Measurements from ENCODE around the gene ARHGEF6.

Gene ARHGEF6

GRCh38 chrX:136747003-136747986, 33.4 kb downstream of the ARHGEF6 start:
- no peak for DNase-seq (ENCODE audit: low spot score)

- no peak for DNase-seq (ENCODE audit: low spot score)
Measured at GRCh38 chrX:136745215-136746173, 35.2 kb downstream of the ARHGEF6 start.

- no peak for DNase-seq (ENCODE audit: low spot score)
Measured at GRCh38 chrX:136742721-136743379, 37.9 kb downstream of the ARHGEF6 start.

- no peak for DNase-seq (ENCODE audit: low spot score)
Measured at GRCh38 chrX:136738049-136738729, 42.5 kb downstream of the ARHGEF6 start.

GRCh38 chrX:136736690-136737089, 44.0 kb downstream of the ARHGEF6 start:
- no peak for DNase-seq (ENCODE audit: low spot score)

DNA sequence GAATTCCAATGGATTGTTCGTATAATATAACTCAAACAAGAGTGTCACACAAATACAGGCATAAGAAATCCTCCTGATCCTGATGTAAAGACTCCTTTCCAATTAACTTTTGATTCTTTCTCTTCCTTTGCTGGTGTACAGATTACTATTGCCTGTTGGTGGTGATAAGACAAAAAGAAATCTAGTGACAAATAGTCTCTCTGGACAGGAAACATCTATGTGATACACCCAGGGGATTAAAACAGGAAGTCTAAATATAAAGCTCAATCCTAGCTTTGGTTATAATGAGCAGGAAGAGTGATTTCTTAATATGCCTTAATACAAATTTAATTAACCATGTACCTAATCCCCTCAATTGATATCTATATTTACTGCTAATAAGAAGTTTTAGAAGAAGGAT, 45.1 kb downstream of the ARHGEF6 start:
- no peak for DNase-seq (ENCODE audit: low spot score)

DNA sequence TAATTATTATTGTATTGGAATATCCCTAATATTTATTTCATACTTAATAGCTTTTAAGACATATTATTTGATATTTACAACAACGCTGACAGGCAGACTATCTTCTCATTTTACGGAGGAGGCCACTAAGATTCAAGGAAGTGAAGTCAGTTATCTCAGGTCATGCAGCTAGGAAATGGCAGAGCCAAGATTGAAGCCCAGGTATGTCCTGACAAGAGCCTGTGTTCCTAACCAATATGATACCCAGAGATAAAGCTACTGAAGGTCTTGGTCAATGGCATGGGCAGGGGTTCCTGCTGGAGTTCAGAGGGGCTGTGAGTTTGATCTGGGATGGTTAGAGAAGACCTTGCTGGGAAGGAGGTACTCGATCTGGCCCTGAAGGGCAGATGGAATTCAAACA, 47.1 kb downstream of the ARHGEF6 start:
- DNase-seq (ENCODE audit: low spot score), result no peak

GRCh38 chrX:136731798-136732197, 48.9 kb downstream of the ARHGEF6 start:
- DNase-seq (ENCODE audit: low spot score), result no peak

GRCh38 chrX:136731207-136731782, 49.4 kb downstream of the ARHGEF6 start:
- no peak for DNase-seq (ENCODE audit: low spot score)

DNA sequence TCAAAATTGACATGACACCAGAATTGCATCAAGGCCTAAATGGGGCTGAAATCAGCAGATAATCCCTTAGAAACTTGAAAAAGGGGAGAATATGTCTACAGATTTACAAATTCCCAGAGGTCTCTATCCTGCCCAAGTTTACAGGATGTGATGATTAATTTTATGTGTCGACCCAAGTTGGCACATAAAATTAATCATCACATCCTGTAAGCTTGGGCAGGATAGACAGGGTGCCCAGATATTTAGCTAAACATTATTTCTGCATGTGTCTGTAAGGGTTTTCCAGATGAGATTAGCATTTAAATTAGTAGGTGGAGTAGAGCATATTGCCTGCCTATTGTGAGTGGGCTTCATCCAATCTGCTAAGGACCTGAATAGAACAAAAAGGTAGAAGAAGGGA, 52.3 kb downstream of the ARHGEF6 start:
- DNase-seq (ENCODE audit: low spot score), result no peak

DNA sequence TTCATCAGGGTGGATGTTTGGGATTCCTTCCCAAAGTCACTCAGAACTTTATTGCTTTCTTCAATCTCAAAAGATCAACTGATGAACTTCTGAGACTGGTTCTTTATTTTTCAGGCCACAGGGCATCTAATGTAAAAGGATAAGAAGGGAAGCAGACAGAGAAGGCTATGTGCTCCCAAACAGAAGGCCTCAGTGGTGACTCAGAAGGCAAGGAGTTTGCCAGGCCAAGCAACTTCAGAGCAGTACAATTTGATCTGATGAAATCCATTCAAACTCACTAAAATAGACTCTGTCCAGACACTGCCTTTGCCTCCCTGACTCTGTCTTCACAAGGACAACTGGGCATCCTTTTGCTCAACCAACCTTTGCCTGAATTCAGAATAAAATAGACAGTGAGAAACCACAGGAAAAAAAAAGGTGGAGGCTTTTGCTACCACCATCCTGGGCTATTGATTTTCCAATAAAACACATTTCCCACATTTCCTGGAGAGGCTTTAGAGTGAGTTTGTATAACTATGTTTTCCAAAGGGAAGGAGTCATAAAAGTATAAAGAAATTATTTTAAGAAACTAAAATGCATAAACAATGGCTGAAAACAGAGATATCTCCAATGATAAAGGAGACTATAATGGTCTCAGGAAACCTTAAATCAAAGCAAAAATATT, 55.2 kb downstream of the ARHGEF6 start:
- DNase-seq (ENCODE audit: low spot score), result no peak

- no peak for DNase-seq (ENCODE audit: low spot score)
Measured at GRCh38 chrX:136718091-136718490, 62.6 kb downstream of the ARHGEF6 start.

- DNase-seq (ENCODE audit: low spot score), result no peak
Measured at GRCh38 chrX:136714626-136715599, 65.8 kb downstream of the ARHGEF6 start.

DNA sequence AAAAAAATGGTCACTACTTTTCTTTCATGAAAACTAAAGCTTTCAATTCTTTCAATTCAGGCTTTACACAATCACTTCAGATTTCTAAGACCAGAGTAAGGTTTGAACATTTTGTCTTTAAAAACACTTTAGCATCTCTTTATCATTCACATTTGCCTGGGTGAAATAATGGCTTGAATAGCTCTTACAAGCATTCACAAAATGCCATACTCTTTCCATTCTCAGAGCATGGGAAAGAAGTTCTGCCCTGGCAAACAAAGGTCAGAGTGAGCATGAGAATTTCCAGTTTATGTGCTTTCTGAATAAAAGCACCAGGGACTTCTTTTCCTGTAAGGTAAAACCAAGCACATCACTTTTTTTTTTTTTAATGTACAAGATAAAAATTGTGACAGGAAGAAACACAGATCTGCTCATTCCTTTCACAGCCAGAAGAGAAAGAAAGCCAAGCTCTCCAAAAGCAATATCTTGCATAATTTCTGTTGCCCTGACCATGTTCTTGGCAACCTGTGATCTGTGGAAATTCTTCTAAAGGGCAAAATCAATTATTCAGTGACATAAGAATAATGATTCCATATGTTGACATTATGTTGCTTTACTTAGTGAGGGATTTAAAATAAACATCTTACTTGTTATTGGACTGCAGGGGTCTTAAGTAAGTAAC, 68.0 kb downstream of the ARHGEF6 start:
- DNase-seq (ENCODE audit: low spot score), result no peak

DNA sequence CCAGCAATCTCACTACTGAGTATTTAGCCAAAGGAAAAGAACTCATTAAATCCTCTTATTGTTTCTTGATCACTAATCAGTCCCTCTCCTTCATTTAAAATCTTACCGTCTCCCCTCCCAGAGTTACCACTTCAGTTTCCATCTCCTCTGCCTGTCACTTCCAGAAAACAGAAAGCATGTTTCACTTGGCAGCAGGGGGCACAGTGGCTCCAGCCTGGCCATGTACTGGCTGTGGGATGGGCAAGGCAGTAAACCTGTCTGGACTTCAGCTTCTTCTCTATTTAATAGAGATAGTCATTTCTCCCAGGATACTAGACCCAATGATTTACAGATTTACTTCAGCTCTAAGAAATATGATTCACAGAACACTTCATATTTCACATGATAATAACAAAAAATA, 69.6 kb downstream of the ARHGEF6 start:
- peak; percentile 41 for DNase-seq (ENCODE audit: low spot score)

DNA sequence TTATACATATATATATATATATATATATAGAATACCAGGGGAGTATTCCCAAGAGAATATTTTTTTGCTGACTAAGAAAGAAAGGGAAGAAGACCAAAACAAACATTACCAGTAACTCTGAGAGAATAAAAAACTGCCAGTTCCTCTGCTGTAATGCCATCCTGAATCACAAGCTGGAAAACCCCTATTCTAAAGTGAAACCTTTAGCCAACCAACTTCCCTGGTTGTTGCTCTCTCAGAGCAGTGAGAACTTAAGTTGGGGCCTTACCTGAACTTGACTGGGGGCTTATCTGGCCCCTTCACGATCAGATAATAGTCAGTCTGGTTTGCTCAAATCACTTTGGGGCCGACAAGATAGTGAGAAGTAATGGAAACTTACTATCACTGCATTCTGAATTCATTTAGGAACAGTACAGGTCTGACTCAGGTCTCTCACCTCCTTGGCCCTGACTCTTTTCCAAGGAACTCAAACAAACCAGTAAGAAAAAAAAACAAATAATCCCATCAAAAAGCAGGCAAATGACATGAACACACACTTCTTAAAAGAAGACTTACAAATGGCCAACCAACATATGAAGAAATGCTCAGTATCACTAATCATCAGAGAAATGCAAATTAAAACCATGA, 70.3 kb downstream of the ARHGEF6 start:
- no peak for DNase-seq (ENCODE audit: low spot score)

- no peak for DNase-seq (ENCODE audit: low spot score)
Measured at GRCh38 chrX:136708348-136708747, 72.4 kb downstream of the ARHGEF6 start.

GRCh38 chrX:136697156-136697555, 83.6 kb downstream of the ARHGEF6 start:
- no peak for DNase-seq (ENCODE audit: low spot score)

Data from D341Med (cell line).